DMS53 treated with DMSO at 0.1 percent for 48 hours (cell line): ENCODE data around the gene KCNE1.
"Not testable (repeated sequence)": the region's sequence is repeated elsewhere in the genome, so short reads cannot be mapped to it uniquely, and the experiment has no call there.

Experiments
- DNase-seq: peaks from one replicate; lab custom pipeline; 2025; ENCODE audit not compliant: unreplicated experiment; lab: John Stamatoyannopoulos, UW

The KCNE1 gene

GRCh38 chr21:34427339-34427738 lies 84.7 kb downstream of the KCNE1 start:
- not testable (repeated sequence) for DNase-seq

DNA sequence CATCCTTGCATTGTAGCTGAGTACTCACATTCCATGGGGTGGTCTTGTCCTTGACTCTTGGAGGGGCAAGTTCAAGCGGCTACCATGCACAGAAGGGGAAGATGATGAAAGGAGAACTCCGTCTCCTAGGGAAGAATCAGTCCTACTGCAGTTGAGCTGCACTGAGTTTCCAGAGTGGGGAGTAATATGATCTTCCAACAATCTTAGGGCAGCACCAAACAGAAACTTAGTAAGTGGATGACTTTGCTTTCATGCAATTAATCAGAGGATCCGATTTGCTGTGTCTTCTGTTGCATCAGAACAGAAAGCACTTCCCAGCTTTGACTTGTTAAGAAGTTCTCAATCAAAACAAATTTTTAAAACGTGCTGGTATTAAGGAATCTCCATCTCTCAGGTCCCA lies 88.2 kb downstream of the KCNE1 start, which contains the start of gene SMIM34:
SMIM34 (minus strand) TSS at position 147 of the 400 bp plus-strand sequence; CDS start at position 35, 112 bp downstream.
- DNase-seq: not testable (repeated sequence)

- DNase-seq: not testable (repeated sequence)
Measured at GRCh38 chr21:34417448-34418077, 94.4 kb downstream of the KCNE1 start.

DNA sequence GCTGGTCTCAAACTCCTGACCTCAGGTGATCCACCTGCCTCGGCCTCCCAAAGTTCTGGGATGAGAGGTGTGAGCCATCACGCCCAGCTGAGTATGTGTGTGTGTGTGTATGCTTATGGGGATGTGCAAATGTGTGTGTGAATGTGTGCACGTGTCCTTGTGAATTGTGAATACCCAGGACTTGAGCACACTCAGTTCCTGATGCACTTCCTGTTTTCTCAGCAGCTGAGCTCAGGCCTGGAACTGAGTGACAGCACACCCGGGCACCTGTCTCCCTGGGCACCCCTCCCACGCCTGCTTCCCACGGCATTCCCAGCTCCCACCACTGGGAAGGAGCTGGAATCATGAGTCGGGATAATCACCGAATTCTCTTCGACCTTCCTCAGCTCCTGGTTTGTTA lies 104.7 kb downstream of the KCNE1 start:
- DNase-seq: not testable (repeated sequence)

- DNase-seq: not testable (repeated sequence)
Measured at GRCh38 chr21:34406676-34407075, 105.3 kb downstream of the KCNE1 start.

DNA sequence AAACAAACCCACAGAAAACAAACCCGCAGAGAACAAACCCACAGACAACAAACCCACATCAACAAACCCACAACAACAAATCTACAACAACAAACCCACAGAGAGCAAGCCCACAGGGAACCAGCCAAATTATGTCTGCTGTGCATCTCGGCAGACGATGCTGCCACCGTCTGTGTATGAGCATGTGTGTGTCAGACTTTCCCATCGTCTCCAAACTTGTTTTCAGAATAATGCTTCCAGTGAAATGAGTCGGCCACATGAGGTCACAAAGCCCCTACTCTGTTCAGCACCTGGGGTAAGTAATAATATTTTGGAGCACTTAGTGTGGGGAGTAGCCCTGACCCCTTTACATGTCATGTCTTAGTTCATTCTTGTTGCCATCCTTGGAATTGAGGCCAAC lies 105.9 kb downstream of the KCNE1 start:
- not testable (repeated sequence) for DNase-seq

DNA sequence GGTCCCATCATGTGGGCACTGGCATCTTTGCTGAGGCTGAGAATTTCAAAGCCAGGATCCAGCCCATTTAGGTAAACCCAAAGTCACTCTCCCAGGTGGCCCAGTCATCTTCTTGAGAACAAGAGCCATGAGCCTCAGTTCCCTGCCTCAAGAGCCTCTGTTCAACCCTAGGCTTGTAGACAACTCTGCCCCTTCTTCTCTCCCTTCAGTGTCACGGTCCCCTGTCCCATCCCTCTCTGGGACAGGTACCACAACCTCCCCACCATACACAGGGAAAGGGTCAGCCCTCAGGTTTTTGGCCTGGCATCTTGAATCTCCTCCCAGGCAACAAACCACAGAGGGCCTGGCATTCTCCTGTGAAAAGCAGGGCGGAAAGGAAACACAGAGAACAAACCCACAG lies 106.3 kb downstream of the KCNE1 start:
- DNase-seq: not testable (repeated sequence)

GRCh38 chr21:34404742-34405141 lies 107.3 kb downstream of the KCNE1 start:
- DNase-seq: not testable (repeated sequence)

GRCh38 chr21:34400522-34400921 lies 111.5 kb downstream of the KCNE1 start:
- DNase-seq: not testable (repeated sequence)
